ENCODE measurements around the gene ARMC3.

Gene ARMC3

GRCh38 chr10:22993314-22993713 is 65.5 kb downstream of the ARMC3 start:
- no peak for DNase-seq (ENCODE audit: low spot score)

- DNase-seq (ENCODE audit: low spot score), result no peak
Measured at GRCh38 chr10:22997096-22997495, 69.2 kb downstream of the ARMC3 start.

- DNase-seq (ENCODE audit: low spot score), result no peak
Measured at GRCh38 chr10:22998091-22998490, 70.2 kb downstream of the ARMC3 start.

- no peak for DNase-seq (ENCODE audit: low spot score)
Measured at GRCh38 chr10:22999942-23000341, 72.1 kb downstream of the ARMC3 start.

- peak; percentile 63 for DNase-seq (ENCODE audit: low spot score)
Measured at GRCh38 chr10:23001901-23002516, 74.2 kb downstream of the ARMC3 start.

GRCh38 chr10:23005150-23005549 is 77.3 kb downstream of the ARMC3 start:
- no peak for DNase-seq (ENCODE audit: low spot score)

GRCh38 chr10:23013581-23014335 is 85.9 kb downstream of the ARMC3 start:
- DNase-seq (ENCODE audit: low spot score), result no peak

- no peak for DNase-seq (ENCODE audit: low spot score)
Measured at GRCh38 chr10:23015021-23015707, 87.3 kb downstream of the ARMC3 start.

GRCh38 chr10:23016636-23017035 is 88.8 kb downstream of the ARMC3 start:
- DNase-seq (ENCODE audit: low spot score), result no peak

GRCh38 chr10:23019633-23020032 is 91.8 kb downstream of the ARMC3 start:
- DNase-seq (ENCODE audit: low spot score), result no peak

- DNase-seq (ENCODE audit: low spot score), result no peak
Measured at GRCh38 chr10:23021430-23021829, 93.6 kb downstream of the ARMC3 start.

- DNase-seq (ENCODE audit: low spot score), result no peak
Measured at GRCh38 chr10:23024002-23024401, 96.1 kb downstream of the ARMC3 start.

GRCh38 chr10:23031318-23031717 is 103.5 kb downstream of the ARMC3 start:
- no peak for DNase-seq (ENCODE audit: low spot score)

- DNase-seq (ENCODE audit: low spot score), result no peak
Measured at GRCh38 chr10:23034790-23035189, 106.9 kb downstream of the ARMC3 start.

- no peak for DNase-seq (ENCODE audit: low spot score)
Measured at GRCh38 chr10:23035569-23035968, 107.7 kb downstream of the ARMC3 start.

- no peak for DNase-seq (ENCODE audit: low spot score)
Measured at GRCh38 chr10:23037152-23037551, 109.3 kb downstream of the ARMC3 start.

- DNase-seq (ENCODE audit: low spot score), result no peak
Measured at GRCh38 chr10:23037561-23037960, 109.7 kb downstream of the ARMC3 start.

- no peak for DNase-seq (ENCODE audit: low spot score)
Measured at GRCh38 chr10:23038172-23038571, 110.3 kb downstream of the ARMC3 start.

GRCh38 chr10:23040002-23040401 is 112.1 kb downstream of the ARMC3 start:
- no peak for DNase-seq (ENCODE audit: low spot score)

GRCh38 chr10:23046027-23046426 is 118.2 kb downstream of the ARMC3 start:
- no peak for DNase-seq (ENCODE audit: low spot score)

GRCh38 chr10:23047201-23048050 is 119.6 kb downstream of the ARMC3 start:
- no peak for DNase-seq (ENCODE audit: low spot score)

- DNase-seq (ENCODE audit: low spot score), result no peak
Measured at GRCh38 chr10:23048191-23048590, 120.3 kb downstream of the ARMC3 start.
